Testis (tissue), 3 donors: ENCODE results near the gene ZMYM2. TPM values are rescaled to one million over a fixed set of nuclear protein-coding genes. Genes with fewer than 3 reads are reported as not detected.

Experiments
- DNase-seq: peaks from one replicate; pipeline ENCODE4 v3.0.0-alpha.2; 2019
- H3K27ac ChIP-seq, 2 donors: fragments of 200-600 bp; sonication (generic); one replicate each; pipeline ENCODE4 v1.5.1; 2019
- H3K27me3 ChIP-seq: fragments of 200-600 bp; sonication (generic); one replicate; pipeline ENCODE4 v1.5.1; 2019
- H3K36me3 ChIP-seq: fragments of 200-600 bp; sonication (generic); one replicate; pipeline ENCODE4 v1.5.1; 2017; ENCODE audit warnings: low read depth; ENCODE audit errors: missing control alignments
- H3K4me1 ChIP-seq: fragments of 200-600 bp; sonication (generic); one replicate; pipeline ENCODE4 v1.5.1; 2019
- H3K4me3 ChIP-seq, 2 donors: fragments of 200-600 bp; sonication (generic); one replicate each; pipeline ENCODE4 v1.5.1; 2017 to 2019
- H3K9me3 ChIP-seq: fragments of 200-600 bp; sonication (generic); one replicate; pipeline ENCODE4 v1.5.1; 2017
- POLR2A ChIP-seq: fragments of 450-650 bp; IDR thresholded peaks from one replicate; pipeline ENCODE4 v1.6.1; 2017; ENCODE audit warnings: antibody characterized with exemption, mild to moderate bottlenecking, moderate library complexity
- WGBS, 2 donors: methylation state at CpG; one replicate each; pipeline ENCODE4 v1.1.5; 2018; 5-methylcytosine and 5-hydroxymethylcytosine counted together
- intact Hi-C: fragments of 100-400 bp; cut with DNase I; formaldehyde crosslinking; loops from one replicate; pipeline ENCODE4 v1.15.1; 2023; ENCODE audit warnings: low total_unique reads
- polyA plus RNA-seq: library from polyadenylated mRNA; stranded (reverse); fragments of 350-450 nt; fragmentation: Illumina TruSeq; extraction: RNeasy Lipid Tissue Mini Kit (QIAGEN cat#74804); gene quantifications from one replicate; pipeline ENCODE4 v1.2.3, GENCODE V29; 2014; ENCODE audit warnings: low read depth, low replicate concordance; ENCODE audit not compliant: insufficient read depth
- total RNA-seq, 2 donors: library from RNA; depleted of rRNA; stranded (reverse); fragments of >200 nt; gene quantifications; one replicate each; pipeline ENCODE4 v1.2.3, GENCODE V29; 2016
- TF ChIP-seq, protein P1 (sequence below), 3 experiments: fragments of 450-650 bp in 2 of 3; fragments of 200-600 bp in 1 of 3; sonication (generic) in 1 of 3; IDR thresholded peaks; one replicate each; pipeline ENCODE4 v1.5.1; 2016 to 2019; ENCODE audit warnings: antibody characterized with exemption in 3 of 3, mild to moderate bottlenecking in 2 of 3, moderate library complexity in 1 of 3

ZMYM2 gene
- total and polyA plus RNA-seq, 3 donors from 2014 or later = 110 to 177 (median 162) TPM

DNA sequence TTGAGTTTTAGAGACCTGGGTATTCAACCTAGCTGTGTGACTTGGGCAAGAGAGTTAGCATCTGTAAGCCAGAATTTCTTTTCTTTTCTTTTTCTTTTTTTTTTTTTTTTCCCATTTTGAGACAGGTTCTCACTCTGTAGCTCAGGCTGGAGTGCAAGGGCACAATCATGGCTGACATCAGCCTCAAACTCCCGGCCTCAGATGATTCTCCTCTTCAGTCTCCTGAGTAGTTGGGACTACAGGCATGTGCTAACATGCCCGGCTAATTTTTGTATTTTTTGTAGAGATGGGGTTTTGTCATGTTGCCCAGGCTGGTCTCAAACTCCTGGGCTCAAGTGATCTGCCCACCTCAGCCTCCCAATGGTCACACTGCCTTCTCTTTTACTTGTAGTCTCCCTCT is 33.0 kb downstream of the ZMYM2 start:
- Histone ChIP-seq H3K9me3 (no peaks in the 10 kb centered on the region), H3K4me1 (peaks cover 7% of the 10 kb centered on the region), H3K36me3 (no peaks in the 10 kb centered on the region), H3K4me3 (no peak overlapping the region), H3K27me3 (no peaks in the 10 kb centered on the region), H3K27ac (no peak overlapping the region)
- 92 to 95% methylated on average over 2 of the region's 2 CpGs for WGBS, 2 donors
- no peak for DNase-seq
- TF ChIP-seq, protein P1, sequence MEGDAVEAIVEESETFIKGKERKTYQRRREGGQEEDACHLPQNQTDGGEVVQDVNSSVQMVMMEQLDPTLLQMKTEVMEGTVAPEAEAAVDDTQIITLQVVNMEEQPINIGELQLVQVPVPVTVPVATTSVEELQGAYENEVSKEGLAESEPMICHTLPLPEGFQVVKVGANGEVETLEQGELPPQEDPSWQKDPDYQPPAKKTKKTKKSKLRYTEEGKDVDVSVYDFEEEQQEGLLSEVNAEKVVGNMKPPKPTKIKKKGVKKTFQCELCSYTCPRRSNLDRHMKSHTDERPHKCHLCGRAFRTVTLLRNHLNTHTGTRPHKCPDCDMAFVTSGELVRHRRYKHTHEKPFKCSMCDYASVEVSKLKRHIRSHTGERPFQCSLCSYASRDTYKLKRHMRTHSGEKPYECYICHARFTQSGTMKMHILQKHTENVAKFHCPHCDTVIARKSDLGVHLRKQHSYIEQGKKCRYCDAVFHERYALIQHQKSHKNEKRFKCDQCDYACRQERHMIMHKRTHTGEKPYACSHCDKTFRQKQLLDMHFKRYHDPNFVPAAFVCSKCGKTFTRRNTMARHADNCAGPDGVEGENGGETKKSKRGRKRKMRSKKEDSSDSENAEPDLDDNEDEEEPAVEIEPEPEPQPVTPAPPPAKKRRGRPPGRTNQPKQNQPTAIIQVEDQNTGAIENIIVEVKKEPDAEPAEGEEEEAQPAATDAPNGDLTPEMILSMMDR (IDR thresholded peaks at IDR 0.05) = no peak
- TF ChIP-seq POLR2A = no peak
- intact Hi-C loops = no loop called here

DNA sequence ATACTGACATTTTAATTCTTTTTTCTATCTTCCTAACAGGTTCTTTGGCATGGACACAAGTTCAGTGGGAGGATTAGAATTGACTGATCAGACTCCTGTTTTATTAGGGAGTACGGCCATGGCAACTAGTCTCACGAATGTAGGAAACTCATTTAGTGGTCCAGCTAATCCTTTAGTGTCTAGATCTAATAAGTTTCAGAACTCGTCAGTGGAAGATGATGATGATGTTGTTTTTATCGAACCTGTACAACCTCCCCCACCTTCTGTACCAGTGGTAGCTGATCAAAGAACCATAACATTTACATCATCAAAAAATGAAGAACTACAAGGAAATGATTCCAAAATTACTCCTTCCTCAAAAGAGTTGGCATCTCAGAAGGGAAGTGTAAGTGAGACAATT is 34.5 kb downstream of the ZMYM2 start:
- TF ChIP-seq, protein P1 (IDR thresholded peaks at IDR 0.05) = no peak
- no peak for TF ChIP-seq POLR2A
- DNase-seq = no peak
- H3K36me3 ChIP-seq = no peaks in the 10 kb centered on the region
- 61 to 83% methylated on average over 4 of the region's 4 CpGs for WGBS, 2 donors
- no peak overlapping the region for H3K27ac ChIP-seq
- no peak overlapping the region for H3K4me3 ChIP-seq
- intact Hi-C loops = no loop called here
- H3K4me1 ChIP-seq = peaks cover 7% of the 10 kb centered on the region
- H3K27me3 ChIP-seq = no peaks in the 10 kb centered on the region
- H3K9me3 ChIP-seq = no peaks in the 10 kb centered on the region

DNA sequence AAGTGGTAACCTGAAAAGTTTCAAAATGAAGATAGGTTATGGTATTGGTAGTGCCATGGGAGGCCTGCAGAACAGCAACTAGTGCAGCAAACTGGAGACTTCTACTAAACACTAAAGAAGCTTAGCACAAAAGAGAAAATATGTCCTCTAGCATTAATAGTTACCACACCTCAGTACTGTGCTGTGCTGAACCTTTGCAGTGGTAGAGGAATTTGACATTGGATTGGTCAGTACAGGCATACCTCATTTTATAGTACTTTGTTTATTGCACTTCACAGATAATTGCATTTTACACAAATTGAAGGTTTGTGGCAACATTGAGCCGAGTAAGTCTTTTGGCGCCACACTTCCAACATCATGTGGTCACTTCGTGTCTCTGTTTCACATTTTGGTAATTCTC is 40.4 kb downstream of the ZMYM2 start:
- intact Hi-C loops = no loop called here
- no peak for DNase-seq
- 93% methylated on average over 3 of the region's 3 CpGs for WGBS, 2 donors
- Histone ChIP-seq H3K36me3 (no peaks in the 10 kb centered on the region), H3K27me3 (no peaks in the 10 kb centered on the region), H3K9me3 (no peaks in the 10 kb centered on the region), H3K4me3 (no peak overlapping the region), H3K27ac (no peak overlapping the region), H3K4me1 (peaks cover 3% of the 10 kb centered on the region)
- TF ChIP-seq POLR2A = no peak
- TF ChIP-seq, protein P1 (IDR thresholded peaks at IDR 0.05) = no peak

DNA sequence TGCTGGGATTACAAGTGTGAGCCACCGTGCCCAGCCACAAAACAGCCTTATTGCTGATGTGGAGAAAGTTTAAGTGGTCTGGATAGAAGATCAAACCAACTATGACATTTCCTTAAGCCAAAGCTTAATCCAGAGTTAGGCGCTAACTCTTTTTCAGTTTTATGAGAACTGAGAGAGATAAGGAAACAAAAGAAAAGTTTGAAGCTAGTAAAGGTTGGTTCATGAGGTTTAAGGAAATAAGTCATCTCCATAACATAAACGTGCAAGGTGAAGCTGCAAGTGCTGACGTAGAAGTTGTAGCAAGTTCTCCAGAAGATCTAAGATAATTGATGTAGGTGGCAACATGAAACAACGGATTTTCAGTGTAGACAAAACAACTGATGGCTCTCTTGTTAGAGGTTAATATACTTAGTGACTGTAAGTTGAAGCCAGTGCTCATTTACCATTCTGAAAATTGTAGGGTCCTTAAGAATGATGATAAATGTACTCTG is 41.6 kb downstream of the ZMYM2 start:
- Histone ChIP-seq H3K27me3 (no peaks in the 10 kb centered on the region), H3K36me3 (no peaks in the 10 kb centered on the region), H3K27ac (no peak overlapping the region), H3K4me3 (no peak overlapping the region), H3K4me1 (peaks cover 3% of the 10 kb centered on the region), H3K9me3 (no peaks in the 10 kb centered on the region)
- TF ChIP-seq, protein P1 (IDR thresholded peaks at IDR 0.05) = no peak
- TF ChIP-seq POLR2A = no peak
- DNase-seq = no peak
- WGBS, 2 donors = 78 to 84% methylated on average over 5 of the region's 5 CpGs
- intact Hi-C loops = no loop called here
